ENCODE results near the gene RELB.

The RELB gene

GRCh38 chr19:45063851-45064801, 62.9 kb downstream of the RELB start (continued):
- TF ChIP-seq OSR1 (CRISPR knock-in tag; IDR thresholded peaks at IDR 0.05) (no peak), ESRRG (CRISPR knock-in tag; IDR thresholded peaks at IDR 0.05) (no peak)

- no peak for ATAC-seq
- no peak for TF ChIP-seq ESRRG (CRISPR knock-in tag; IDR thresholded peaks at IDR 0.05)
- no peak for TF ChIP-seq OSR1 (CRISPR knock-in tag; IDR thresholded peaks at IDR 0.05)
- TF ChIP-seq CSRNP3 (CRISPR knock-in tag; IDR thresholded peaks at IDR 0.05), result no peak
- no peak for TF ChIP-seq TOX (CRISPR knock-in tag; IDR thresholded peaks at IDR 0.05; ENCODE audit: borderline replicate concordance)
- no peak for TF ChIP-seq ZC3H10 (CRISPR knock-in tag; IDR thresholded peaks at IDR 0.05)
- no peak for TF ChIP-seq BACH2 (CRISPR knock-in tag; IDR thresholded peaks at IDR 0.05; ENCODE audit: borderline replicate concordance)
- TF ChIP-seq POU6F1 (CRISPR knock-in tag; IDR thresholded peaks at IDR 0.05; ENCODE audit: borderline replicate concordance, low read depth), result no peak
- TF ChIP-seq ZNF70 (CRISPR knock-in tag; IDR thresholded peaks at IDR 0.05), result no peak
- no peak for TF ChIP-seq ZNF565 (CRISPR knock-in tag; conservative IDR thresholded peaks at IDR 0.05; ENCODE audit: low read depth)
- TF ChIP-seq TSHZ2 (CRISPR knock-in tag; IDR thresholded peaks at IDR 0.05), result no peak
- TF ChIP-seq CSDC2 (CRISPR knock-in tag; IDR thresholded peaks at IDR 0.05), result no peak
- no peak for TF ChIP-seq ZFP3 (CRISPR knock-in tag; IDR thresholded peaks at IDR 0.05)
- no peak for TF ChIP-seq RARB (CRISPR knock-in tag; IDR thresholded peaks at IDR 0.05)
- TF ChIP-seq ZFP30 (CRISPR knock-in tag; IDR thresholded peaks at IDR 0.05), result no peak
- no peak for TF ChIP-seq ARNTL (CRISPR knock-in tag; IDR thresholded peaks at IDR 0.05; ENCODE audit: borderline replicate concordance, low read depth)
- TF ChIP-seq ISL1 (CRISPR knock-in tag; IDR thresholded peaks at IDR 0.05), result no peak
- no peak for TF ChIP-seq PPARA (CRISPR knock-in tag; IDR thresholded peaks at IDR 0.05; ENCODE audit: borderline replicate concordance)
Observed at GRCh38 chr19:45066921-45067661, 65.8 kb downstream of the RELB start.

- ATAC-seq, result no peak
Observed at GRCh38 chr19:45068041-45068440, 66.8 kb downstream of the RELB start.

More at GRCh38 chr19:45068041-45068440, 66.8 kb downstream of the RELB start:
- TF ChIP-seq POU6F1 (CRISPR knock-in tag; IDR thresholded peaks at IDR 0.05; ENCODE audit: borderline replicate concordance, low read depth), result no peak
- no peak for TF ChIP-seq TSHZ2 (CRISPR knock-in tag; IDR thresholded peaks at IDR 0.05)
- TF ChIP-seq ISL1 (CRISPR knock-in tag; IDR thresholded peaks at IDR 0.05), result no peak
- TF ChIP-seq PATZ1 (CRISPR knock-in tag; IDR thresholded peaks at IDR 0.05; ENCODE audit: borderline replicate concordance), result no peak
- no peak for TF ChIP-seq CSDC2 (CRISPR knock-in tag; IDR thresholded peaks at IDR 0.05)
- TF ChIP-seq ESRRG (CRISPR knock-in tag; IDR thresholded peaks at IDR 0.05), result no peak
- TF ChIP-seq RARB (CRISPR knock-in tag; IDR thresholded peaks at IDR 0.05), result no peak
- TF ChIP-seq ZC3H10 (CRISPR knock-in tag; IDR thresholded peaks at IDR 0.05), result no peak
- TF ChIP-seq ZNF70 (CRISPR knock-in tag; IDR thresholded peaks at IDR 0.05), result no peak

Measured in SK-N-SH treated with all-trans-retinoic acid at 6 μM for 48 hours (cell line).